Stimulated activated CD4-positive, alpha-beta T cell treated with anti-CD3 and anti-CD28 coated beads, Interleukin-12 subunit alpha, Interleukin-12 subunit beta, amount 100 ng/mL, for 24 hours (primary cell): ENCODE results near the gene USP10.
A peak's percentile ranks its signal among the peaks of the same experiment; 100 is the strongest.

Source experiments
- DNase-seq, 2 experiments: peaks; one replicate each; pipeline ENCODE4 v3.0.0-alpha.2; 2020; ENCODE audit warnings: low read depth in 2 of 2

The USP10 gene

GRCh38 chr16:84699147-84699711 is 571 bp upstream of the USP10 start:
- peak; percentile 0 to 2 for DNase-seq

- DNase-seq, result peak; percentile 8 to 10
These were observed 873 bp downstream of the USP10 start for GRCh38 chr16:84700446-84701300.

- no peak for DNase-seq
These were observed 3.9 kb downstream of the USP10 start for GRCh38 chr16:84703681-84704080.

- no peak for DNase-seq
These were observed 4.5 kb downstream of the USP10 start for GRCh38 chr16:84704253-84704652.

GRCh38 chr16:84706856-84707255 is 7.1 kb downstream of the USP10 start:
- DNase-seq, result no peak

- DNase-seq, result no peak
These were observed 9.8 kb downstream of the USP10 start for GRCh38 chr16:84709609-84710008.

GRCh38 chr16:84710686-84711085 is 10.9 kb downstream of the USP10 start:
- DNase-seq, result no peak

GRCh38 chr16:84712138-84712671 is 12.4 kb downstream of the USP10 start:
- no peak for DNase-seq

GRCh38 chr16:84712801-84713775 is 13.3 kb downstream of the USP10 start:
- no peak for DNase-seq

GRCh38 chr16:84714028-84714427 is 14.2 kb downstream of the USP10 start:
- no peak for DNase-seq

- DNase-seq, result no peak
These were observed 15.6 kb downstream of the USP10 start for GRCh38 chr16:84715424-84715823.

- DNase-seq, result no peak
These were observed 16.1 kb downstream of the USP10 start for GRCh38 chr16:84715854-84716253.

- no peak for DNase-seq
These were observed 16.9 kb downstream of the USP10 start for GRCh38 chr16:84716740-84717139.

- no peak for DNase-seq
These were observed 17.7 kb downstream of the USP10 start for GRCh38 chr16:84717484-84717883.

- DNase-seq, result no peak
These were observed 20.4 kb downstream of the USP10 start for GRCh38 chr16:84720177-84720579.

GRCh38 chr16:84722068-84722467 is 22.3 kb downstream of the USP10 start:
- no peak for DNase-seq

GRCh38 chr16:84723906-84724305 is 24.1 kb downstream of the USP10 start:
- DNase-seq, result no peak

GRCh38 chr16:84724606-84725309 is 25.0 kb downstream of the USP10 start:
- DNase-seq, result no peak

- DNase-seq, result no peak
These were observed 25.8 kb downstream of the USP10 start for GRCh38 chr16:84725481-84726078.

- peak; percentile 55 to 82 for DNase-seq
These were observed 26.4 kb downstream of the USP10 start for GRCh38 chr16:84726079-84726668.
